C4-2B (cell line): Measurements from ENCODE around the gene MYBPHL.

Source experiments
- CTCF ChIP-seq: fragments of 450-650 bp; conservative IDR thresholded peaks from 2 replicates; pipeline ENCODE4 v1.5.1; 2017; ENCODE audit warnings: mild to moderate bottlenecking
- ZFX ChIP-seq: fragments of 450-650 bp; IDR thresholded peaks from 2 replicates; pipeline ENCODE4 v1.6.1; 2017

- TF ChIP-seq CTCF (no peak), ZFX (no peak)
Observed at GRCh38 chr1:109256085-109256484, 50.7 kb downstream of the MYBPHL start.
